Measurements from ENCODE around the gene MVB12B. TPM values are rescaled to one million over a fixed set of nuclear protein-coding genes. Genes with fewer than 3 reads are reported as not detected.

Gene MVB12B
- total and polyA plus RNA-seq, 2 of the 13 experiments (the other 11 are each of a cell fraction or from before 2014, with no cell fraction given): 12.1 to 30.1 TPM

- TF ChIP-seq ZNF574 (CRISPR knock-in tag; IDR thresholded peaks at IDR 0.05) (0 out of 2 replicates have a peak, but pooled peaks have one; percentile 41), ETS1 (CRISPR knock-in tag; IDR thresholded peaks at IDR 0.05) (no peak), FOXP1 (IDR thresholded peaks at IDR 0.05) (no peak), FOXP1 (CRISPR knock-in tag; IDR thresholded peaks at IDR 0.05) (no peak), TFDP2 (CRISPR knock-in tag; IDR thresholded peaks at IDR 0.05) (0 out of 2 replicates have a peak, but pooled peaks have one; percentile 36), RXRA (CRISPR knock-in tag; IDR thresholded peaks at IDR 0.05) (peak; percentile 42; the same call in 1 of the 2 replicates), KDM2A (CRISPR knock-in tag; IDR thresholded peaks at IDR 0.05; ENCODE audit: borderline replicate concordance, low read depth) (0 out of 2 replicates have a peak, but pooled peaks have one; percentile 20), ZBTB3 (CRISPR knock-in tag; IDR thresholded peaks at IDR 0.05; ENCODE audit: borderline replicate concordance, low read depth) (0 out of 2 replicates have a peak, but pooled peaks have one; percentile 42), ZNF407 (CRISPR knock-in tag; IDR thresholded peaks at IDR 0.05; ENCODE audit: not compliant biosample characterization) (no peak), ZFP62 (CRISPR knock-in tag; IDR thresholded peaks at IDR 0.05) (no peak)
These were observed 190.6 kb downstream of the MVB12B start (continued) for GRCh38 chr9:126516936-126517832.
